Retinal pigment epithelial cell (primary cell): ENCODE data around the gene RAB3IL1.

Experiments used
- DNase-seq: peaks from one replicate; pipeline ENCODE4 v3.0.0-alpha.2; 2010; ENCODE audit warnings: low read depth
- H3K4me3 ChIP-seq: 2 replicates; pipeline ENCODE4 v1.5.1; 2011; ENCODE audit warnings: mild to moderate bottlenecking, low read length, control low read depth, moderate library complexity
- CTCF ChIP-seq: conservative IDR thresholded peaks from 2 replicates; pipeline ENCODE4 v1.5.1; 2011; ENCODE audit warnings: low read depth, low read length, control low read depth, inconsistent platforms

Gene RAB3IL1

GRCh38 chr11:61854966-61855714 is 62.2 kb downstream of the RAB3IL1 start:
- TF ChIP-seq CTCF = no peak
- H3K4me3 ChIP-seq = no peak overlapping the region
- DNase-seq = no peak

- H3K4me3 ChIP-seq = no peak overlapping the region
- no peak for DNase-seq
- TF ChIP-seq CTCF = no peak
These were observed 63.0 kb downstream of the RAB3IL1 start for GRCh38 chr11:61854206-61854895.

GRCh38 chr11:61853698-61854169 is 63.6 kb downstream of the RAB3IL1 start:
- DNase-seq = no peak
- no peak overlapping the region for H3K4me3 ChIP-seq
- TF ChIP-seq CTCF = no peak

DNA sequence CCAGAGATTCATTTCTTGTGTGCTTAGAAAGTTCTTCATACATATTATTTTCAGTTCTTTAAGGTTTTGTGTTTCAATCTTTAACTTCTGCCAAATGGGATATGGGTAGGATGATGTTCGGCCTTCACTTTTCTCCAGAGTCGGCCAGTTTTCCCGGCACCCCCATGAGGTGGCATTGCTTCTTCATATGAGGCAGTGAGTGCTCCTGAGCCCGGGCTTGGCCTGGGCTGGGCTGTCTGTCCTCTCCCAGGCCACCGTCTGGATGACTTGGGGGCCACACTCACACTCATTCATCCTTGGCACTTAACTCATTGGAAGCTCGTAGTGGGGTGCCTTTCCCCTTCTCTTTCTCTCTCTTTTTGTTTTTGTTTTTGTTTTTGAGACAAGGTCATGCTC is 65.5 kb downstream of the RAB3IL1 start:
- TF ChIP-seq CTCF = no peak
- DNase-seq = no peak
- no peak overlapping the region for H3K4me3 ChIP-seq

- no peak overlapping the region for H3K4me3 ChIP-seq
- TF ChIP-seq CTCF = no peak
- DNase-seq = no peak
These were observed 66.1 kb downstream of the RAB3IL1 start for GRCh38 chr11:61851113-61851899.

- no peak for DNase-seq
- H3K4me3 ChIP-seq = no peak overlapping the region
- TF ChIP-seq CTCF = no peak
These were observed 66.7 kb downstream of the RAB3IL1 start for GRCh38 chr11:61850687-61851086.
